ENCODE results near the gene DLG5. TPM values are rescaled to one million over a fixed set of nuclear protein-coding genes. Genes with fewer than 3 reads are reported as not detected.

Gene DLG5
- total and polyA plus RNA-seq, 2 experiments from 2014 or later, result 4.4 to 27.9 TPM

GRCh38 chr10:77854115-77854514, 72.4 kb downstream of the DLG5 start:
- no peak overlapping the region for H3K4me2 ChIP-seq (ENCODE audit: unreplicated experiment)
- H4K20me1 ChIP-seq (ENCODE audit: insufficient read depth), result no peaks in the 10 kb centered on the region
- no peak overlapping the region for H3K9ac ChIP-seq
- WGBS, 2 experiments (ENCODE audit: low coverage in 1 of 2, low lambda C conversion rate in 2 of 2, missing lambda C conversion rate in 2 of 2), result 98 to 99% methylated on average over 6 of the region's 6 CpGs
- 0 out of 2 replicates have a peak, but pooled peaks cover 6% of the 10 kb centered on the region for H3F3A ChIP-seq (ENCODE audit: insufficient read depth)
- no peaks in the 10 kb centered on the region for H3K4me1 ChIP-seq (ENCODE audit: insufficient read depth)
- DNase-seq, result no peak
- H2AFZ ChIP-seq, result no peak overlapping the region
- no peaks in the 10 kb centered on the region for H3K9me3 ChIP-seq (ENCODE audit: low read depth)
- H3K4me3 ChIP-seq, result no peak overlapping the region
- H3K9me2 ChIP-seq (ENCODE audit: insufficient read depth), result no peaks in the 10 kb centered on the region
- H3K36me3 ChIP-seq (ENCODE audit: low read depth), result no peaks in the 10 kb centered on the region; the same call in 1 of the 2 replicates
- no peak overlapping the region for H3K27ac ChIP-seq
- in situ Hi-C loops (cut with MboI), result loop anchor here (10.0 kb wide), 1 partner anchor 121 kb away; no protein-coding TSS in a partner anchor
- TF ChIP-seq EZH2 (IDR thresholded peaks at IDR 0.05; ENCODE audit: insufficient read depth, poor library complexity, severe bottlenecking), result no peak
- no peak for TF ChIP-seq EZH2phosphoT487 (IDR thresholded peaks at IDR 0.05; ENCODE audit: insufficient read depth, low read depth)
- no peaks in the 10 kb centered on the region for H3K27me3 ChIP-seq (replicated peaks; ENCODE audit: insufficient read depth)
- no peaks in the 10 kb centered on the region; the same call in 1 of the 2 replicates for H3K79me2 ChIP-seq (ENCODE audit: insufficient read depth)

GRCh38 chr10:77853256-77853655, 73.3 kb downstream of the DLG5 start:
- Histone ChIP-seq H3K9me2 (ENCODE audit: insufficient read depth) (no peaks in the 10 kb centered on the region), H3K27ac (no peak overlapping the region), H3K79me2 (ENCODE audit: insufficient read depth) (no peaks in the 10 kb centered on the region; the same call in 1 of the 2 replicates), H3K4me1 (ENCODE audit: insufficient read depth) (no peaks in the 10 kb centered on the region), H2AFZ (no peak overlapping the region), H3K4me2 (ENCODE audit: unreplicated experiment) (no peak overlapping the region), H3K27me3 (replicated peaks; ENCODE audit: insufficient read depth) (no peaks in the 10 kb centered on the region), H3K4me3 (no peak overlapping the region), H3K9ac (no peak overlapping the region), H3K9me3 (ENCODE audit: low read depth) (no peaks in the 10 kb centered on the region), H3K36me3 (ENCODE audit: low read depth) (no peaks in the 10 kb centered on the region; the same call in 1 of the 2 replicates), H4K20me1 (ENCODE audit: insufficient read depth) (no peaks in the 10 kb centered on the region), H3F3A (ENCODE audit: insufficient read depth) (0 out of 2 replicates have a peak, but pooled peaks cover 6% of the 10 kb centered on the region)
- TF ChIP-seq EZH2 (IDR thresholded peaks at IDR 0.05; ENCODE audit: insufficient read depth, poor library complexity, severe bottlenecking), result no peak
- no peak for TF ChIP-seq EZH2phosphoT487 (IDR thresholded peaks at IDR 0.05; ENCODE audit: insufficient read depth, low read depth)
- DNase-seq, result no peak
- WGBS, 2 experiments (ENCODE audit: low coverage in 1 of 2, low lambda C conversion rate in 2 of 2, missing lambda C conversion rate in 2 of 2), result 98 to 99% methylated on average over 12 to 16 of the region's 16 CpGs
- in situ Hi-C loops (cut with MboI), result loop anchor here (10.0 kb wide), 1 partner anchor 122 kb away; no protein-coding TSS in a partner anchor

DNA sequence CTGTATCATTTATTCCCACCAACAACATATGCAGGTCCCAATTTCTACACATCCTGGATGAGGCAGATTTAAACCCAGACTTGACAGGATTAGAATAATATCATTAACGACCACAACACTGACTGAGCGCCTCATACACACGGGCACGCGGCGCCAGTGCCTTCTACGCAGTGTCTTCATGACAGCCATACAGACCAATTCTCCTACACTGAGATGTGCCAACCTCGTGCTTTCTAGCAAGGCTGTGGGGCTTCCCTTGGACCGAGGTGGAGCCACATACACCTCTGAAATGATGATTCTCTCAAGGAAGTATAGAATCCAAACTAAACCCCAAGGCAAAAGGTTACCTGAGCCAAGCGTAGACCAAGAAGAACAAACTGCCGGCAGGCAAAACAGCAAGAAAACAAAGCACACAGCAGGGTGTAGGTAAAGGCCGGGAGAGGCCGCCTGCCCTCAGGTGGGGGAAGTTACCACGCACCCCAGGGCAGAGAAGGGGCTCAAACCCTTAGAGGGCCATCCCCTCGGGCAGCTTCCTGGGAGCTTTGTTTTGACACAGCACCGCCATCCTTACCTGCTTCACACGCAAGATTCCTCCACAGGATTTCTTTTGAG, 75.8 kb downstream of the DLG5 start:
- in situ Hi-C loops (cut with MboI), result loop anchor here (10.0 kb wide), 1 partner anchor 124 kb away; no protein-coding TSS in a partner anchor
- no peaks in the 10 kb centered on the region for H3K79me2 ChIP-seq (ENCODE audit: insufficient read depth)
- H3K4me2 ChIP-seq (ENCODE audit: unreplicated experiment), result no peak overlapping the region
- no peak overlapping the region for H2AFZ ChIP-seq
- no peaks in the 10 kb centered on the region for H3K9me3 ChIP-seq (ENCODE audit: low read depth)
- no peak overlapping the region for H3K27ac ChIP-seq
- H3K4me3 ChIP-seq, result no peak overlapping the region
- no peak for DNase-seq
- no peak overlapping the region for H3K9ac ChIP-seq
- H3K36me3 ChIP-seq (ENCODE audit: low read depth), result no peaks in the 10 kb centered on the region; the same call in 1 of the 2 replicates
- peaks cover 16% of the 10 kb centered on the region for H3K4me1 ChIP-seq (ENCODE audit: insufficient read depth)
- TF ChIP-seq EZH2phosphoT487 (IDR thresholded peaks at IDR 0.05; ENCODE audit: insufficient read depth, low read depth), result no peak
- no peak for TF ChIP-seq EZH2 (IDR thresholded peaks at IDR 0.05; ENCODE audit: insufficient read depth, poor library complexity, severe bottlenecking)
- H3K27me3 ChIP-seq (replicated peaks; ENCODE audit: insufficient read depth), result no peaks in the 10 kb centered on the region
- no peaks in the 10 kb centered on the region for H4K20me1 ChIP-seq (ENCODE audit: insufficient read depth)
- H3F3A ChIP-seq (ENCODE audit: insufficient read depth), result peaks cover 6% of the 10 kb centered on the region; the same call in 1 of the 2 replicates
- H3K9me2 ChIP-seq (ENCODE audit: insufficient read depth), result no peaks in the 10 kb centered on the region
- 93 to 95% methylated on average over 16 to 17 of the region's 17 CpGs for WGBS, 2 experiments (ENCODE audit: low coverage in 1 of 2, low lambda C conversion rate in 2 of 2, missing lambda C conversion rate in 2 of 2)

DNA sequence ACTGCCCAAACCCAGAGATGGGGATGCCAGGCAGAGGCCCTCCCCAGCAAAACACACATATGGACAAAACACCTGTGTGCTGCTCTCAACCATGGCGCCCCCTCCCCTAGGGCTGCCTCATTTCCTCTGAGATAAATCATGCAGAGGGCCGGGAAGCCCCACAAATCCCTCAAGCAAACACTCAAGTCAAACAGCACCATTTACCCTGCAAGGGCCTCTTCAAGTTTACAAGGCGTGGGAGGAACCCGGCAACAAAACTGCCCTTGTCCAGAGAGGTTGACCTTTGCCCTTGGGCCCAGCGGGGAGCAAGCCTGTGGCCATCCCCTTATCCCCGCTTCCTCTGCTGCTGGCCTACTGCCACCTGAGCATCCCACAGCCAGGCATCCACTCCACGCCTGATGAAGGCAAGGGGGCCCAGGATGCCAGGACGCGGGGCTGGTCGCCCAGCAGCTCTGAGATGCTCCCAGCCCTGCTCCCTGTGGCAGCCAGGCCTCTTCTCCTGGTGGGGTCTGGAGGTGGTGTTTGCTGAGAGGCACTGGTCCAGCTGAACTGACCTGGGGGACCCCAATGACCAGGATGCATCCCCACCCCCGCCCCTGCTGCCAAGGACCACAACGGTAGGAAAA, 77.4 kb downstream of the DLG5 start:
- H3F3A ChIP-seq (ENCODE audit: insufficient read depth), result peaks cover 20% of the 10 kb centered on the region; the same call in 1 of the 2 replicates
- no peak overlapping the region for H3K4me3 ChIP-seq
- H3K27ac ChIP-seq, result no peak overlapping the region
- no peak overlapping the region for H3K4me2 ChIP-seq (ENCODE audit: unreplicated experiment)
- peaks cover 29% of the 10 kb centered on the region for H3K4me1 ChIP-seq (ENCODE audit: insufficient read depth)
- H4K20me1 ChIP-seq (ENCODE audit: insufficient read depth), result no peaks in the 10 kb centered on the region
- no peak overlapping the region for H2AFZ ChIP-seq
- 78% methylated on average over 12 of the region's 12 CpGs for whole genome bisulfite sequencing, 2 experiments (ENCODE audit: low coverage in 1 of 2, low lambda C conversion rate in 2 of 2, missing lambda C conversion rate in 2 of 2)
- TF ChIP-seq EZH2phosphoT487 (IDR thresholded peaks at IDR 0.05; ENCODE audit: insufficient read depth, low read depth) (no peak), EZH2 (IDR thresholded peaks at IDR 0.05; ENCODE audit: insufficient read depth, poor library complexity, severe bottlenecking) (no peak)
- in situ Hi-C loops (cut with MboI), result no loop called here
- no peaks in the 10 kb centered on the region for H3K79me2 ChIP-seq (ENCODE audit: insufficient read depth)
- H3K9me3 ChIP-seq (ENCODE audit: low read depth), result no peaks in the 10 kb centered on the region
- H3K9ac ChIP-seq, result no peak overlapping the region
- H3K27me3 ChIP-seq (replicated peaks; ENCODE audit: insufficient read depth), result no peaks in the 10 kb centered on the region
- H3K9me2 ChIP-seq (ENCODE audit: insufficient read depth), result no peaks in the 10 kb centered on the region
- no peak for DNase-seq
- no peaks in the 10 kb centered on the region; the same call in 1 of the 2 replicates for H3K36me3 ChIP-seq (ENCODE audit: low read depth)
